HG03354 (cell line): ENCODE results near the gene FCGR2B.
"Not testable (repeated sequence)": the region's sequence is repeated elsewhere in the genome, so short reads cannot be mapped to it uniquely, and the experiment has no call there.

ENCODE experiments used
- ATAC-seq: cut with Tn5 transposase; IDR thresholded peaks from one replicate; pipeline ENCODE4 v1.9.1; 2021; ENCODE audit warnings: mild to moderate bottlenecking; ENCODE audit not compliant: unreplicated experiment, poor library complexity, severe bottlenecking

Gene FCGR2B

DNA sequence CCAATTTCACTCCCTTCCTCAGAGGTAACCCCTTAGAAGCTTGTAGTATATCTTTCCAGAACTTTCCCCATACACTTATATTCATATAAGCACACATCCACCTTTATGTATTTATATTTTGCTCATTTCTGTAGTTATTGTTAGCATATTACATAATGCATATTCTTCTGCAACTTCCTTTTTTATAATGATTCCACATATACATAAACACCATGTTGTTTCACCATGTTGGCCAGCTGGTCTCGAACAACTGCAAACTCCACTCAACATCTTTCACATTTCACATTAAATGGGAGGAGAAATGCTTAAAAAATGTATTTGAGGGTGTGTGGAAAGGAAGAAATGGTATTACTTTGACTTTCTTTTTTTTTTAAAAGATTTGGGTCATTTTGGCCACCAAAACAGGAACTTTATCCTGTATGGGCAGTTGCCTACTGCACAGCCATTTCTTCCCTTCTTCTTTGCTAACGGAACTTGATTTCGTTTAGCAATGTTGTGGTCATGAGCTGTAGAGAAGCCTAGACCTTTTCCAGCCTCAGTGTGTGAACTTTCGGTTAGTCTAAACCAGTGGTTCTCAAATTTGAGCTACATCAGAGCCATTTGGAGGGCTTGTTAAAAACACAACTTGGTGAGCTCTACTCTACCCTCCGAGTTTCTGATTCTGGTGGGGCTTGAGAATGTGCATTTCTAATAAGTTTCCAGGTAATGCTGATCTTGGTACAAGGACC lies 19.3 kb upstream of the FCGR2B start:
- ATAC-seq, result not testable (repeated sequence)

- not testable (repeated sequence) for ATAC-seq
Measured at GRCh38 chr1:161644855-161645254, 18.1 kb upstream of the FCGR2B start.

DNA sequence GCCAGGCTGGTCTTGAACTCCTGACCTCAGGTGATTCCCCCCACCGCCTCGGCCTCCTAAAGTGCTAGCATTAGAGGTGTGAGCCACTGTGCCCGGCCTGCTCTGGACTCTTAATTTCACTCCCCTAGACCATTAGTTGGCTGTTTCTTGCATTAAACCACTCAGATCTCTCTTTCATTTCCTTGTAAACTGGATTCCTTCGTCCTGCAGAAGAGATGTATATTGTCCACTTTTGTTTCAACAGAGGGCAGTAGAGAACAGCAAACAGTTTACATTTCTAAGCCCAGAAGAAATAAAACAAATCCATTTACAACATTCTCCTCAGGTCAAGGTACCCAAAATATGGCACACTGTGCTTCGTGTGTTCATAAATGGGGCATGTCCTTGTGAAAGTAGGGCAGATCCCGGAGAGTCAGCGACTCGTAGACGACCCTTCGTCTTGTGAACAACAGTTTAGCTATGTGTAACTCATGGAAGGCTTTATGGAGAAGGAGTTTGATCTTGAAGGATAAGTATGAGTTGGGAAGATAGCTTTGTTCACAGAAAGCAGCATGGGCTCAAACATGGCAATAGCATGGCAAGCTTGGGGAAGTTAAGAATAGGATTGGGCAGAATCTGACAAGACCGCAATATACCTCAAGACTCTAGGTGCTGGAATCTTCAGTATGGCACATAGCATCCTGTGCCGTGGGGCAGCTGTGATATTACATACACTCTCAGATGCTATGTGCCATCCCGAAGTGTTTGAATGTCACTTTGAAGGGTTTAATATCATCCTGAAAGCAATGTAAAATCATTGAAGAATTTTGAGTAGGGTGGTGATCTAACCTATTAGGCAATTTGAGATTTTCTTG lies 15.2 kb upstream of the FCGR2B start:
- not testable (repeated sequence) for ATAC-seq

GRCh38 chr1:161653541-161653940 lies 9.4 kb upstream of the FCGR2B start:
- ATAC-seq, result not testable (repeated sequence)

GRCh38 chr1:161653971-161654370 lies 9.0 kb upstream of the FCGR2B start:
- ATAC-seq, result not testable (repeated sequence)

- not testable (repeated sequence) for ATAC-seq
Measured at GRCh38 chr1:161658524-161658923, 4.4 kb upstream of the FCGR2B start.

DNA sequence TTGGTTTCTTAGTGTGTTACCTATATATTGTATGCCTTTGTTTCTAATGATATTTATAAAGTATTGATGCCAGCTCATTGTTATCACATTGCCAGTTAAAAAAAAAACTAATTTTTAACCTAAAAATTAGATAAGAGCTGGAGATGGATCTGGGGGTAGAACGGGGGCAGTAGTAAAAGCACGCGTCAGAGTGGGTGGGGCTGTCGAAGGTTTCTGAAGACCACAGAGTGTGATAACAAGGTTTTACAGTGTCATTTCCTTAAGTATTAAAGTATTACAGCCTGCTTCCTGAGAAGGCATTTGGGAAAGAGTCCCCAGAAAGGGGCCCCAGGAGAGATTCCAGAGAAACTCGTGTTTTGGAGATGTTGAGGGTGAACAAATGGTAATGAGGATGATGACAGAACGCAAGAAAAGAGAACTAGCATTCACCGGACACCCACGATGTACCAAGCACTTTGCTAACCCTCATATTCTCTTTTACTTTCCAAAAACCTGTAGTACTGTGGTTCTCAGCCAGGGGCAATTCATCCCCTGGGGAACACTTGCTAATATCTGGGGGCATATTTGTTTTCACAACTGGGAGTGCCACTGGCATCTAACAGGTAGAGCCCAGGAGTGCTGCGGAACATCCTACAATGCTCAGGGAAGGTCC lies 1.2 kb upstream of the FCGR2B start:
- ATAC-seq, result not testable (repeated sequence)

DNA sequence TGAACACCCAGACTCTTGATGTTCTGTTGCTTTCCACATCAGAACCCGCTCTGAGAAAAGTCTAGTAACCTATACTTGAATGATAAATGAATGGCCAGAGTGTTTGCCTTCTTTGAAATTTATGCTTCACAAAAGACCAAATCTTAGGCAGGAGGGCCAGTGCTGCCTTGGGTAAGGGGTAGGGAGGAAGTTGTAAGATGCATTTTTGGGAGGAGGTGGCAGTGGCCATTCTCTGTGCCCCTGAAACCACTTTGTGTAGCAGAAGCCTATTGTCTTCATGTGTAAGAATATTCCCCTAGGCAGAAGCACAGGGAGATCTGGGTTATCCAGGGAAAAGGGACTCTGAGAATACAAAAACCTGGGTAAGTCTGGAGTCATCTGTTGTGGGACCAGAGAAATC lies 626 bp downstream of the FCGR2B start:
- not testable (repeated sequence) for ATAC-seq

DNA sequence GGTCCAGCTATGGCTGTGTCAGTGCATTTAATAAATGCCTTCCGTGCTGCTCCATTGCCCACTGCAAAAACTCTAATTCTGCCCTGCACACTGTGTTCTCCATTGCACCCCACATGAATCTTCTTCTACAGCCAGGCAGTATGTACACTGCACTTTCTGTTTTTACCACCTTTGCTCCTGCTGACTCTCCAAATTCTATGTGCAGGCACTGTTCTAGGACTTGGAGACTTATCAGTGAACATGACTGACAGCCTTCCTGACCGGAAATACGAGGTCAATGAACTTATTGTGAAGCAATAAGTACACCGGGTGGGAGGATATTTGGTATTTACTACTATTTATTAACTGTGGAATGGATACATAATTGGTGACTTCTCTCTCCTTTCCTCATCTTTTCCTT lies 1.7 kb downstream of the FCGR2B start:
- ATAC-seq, result not testable (repeated sequence)

DNA sequence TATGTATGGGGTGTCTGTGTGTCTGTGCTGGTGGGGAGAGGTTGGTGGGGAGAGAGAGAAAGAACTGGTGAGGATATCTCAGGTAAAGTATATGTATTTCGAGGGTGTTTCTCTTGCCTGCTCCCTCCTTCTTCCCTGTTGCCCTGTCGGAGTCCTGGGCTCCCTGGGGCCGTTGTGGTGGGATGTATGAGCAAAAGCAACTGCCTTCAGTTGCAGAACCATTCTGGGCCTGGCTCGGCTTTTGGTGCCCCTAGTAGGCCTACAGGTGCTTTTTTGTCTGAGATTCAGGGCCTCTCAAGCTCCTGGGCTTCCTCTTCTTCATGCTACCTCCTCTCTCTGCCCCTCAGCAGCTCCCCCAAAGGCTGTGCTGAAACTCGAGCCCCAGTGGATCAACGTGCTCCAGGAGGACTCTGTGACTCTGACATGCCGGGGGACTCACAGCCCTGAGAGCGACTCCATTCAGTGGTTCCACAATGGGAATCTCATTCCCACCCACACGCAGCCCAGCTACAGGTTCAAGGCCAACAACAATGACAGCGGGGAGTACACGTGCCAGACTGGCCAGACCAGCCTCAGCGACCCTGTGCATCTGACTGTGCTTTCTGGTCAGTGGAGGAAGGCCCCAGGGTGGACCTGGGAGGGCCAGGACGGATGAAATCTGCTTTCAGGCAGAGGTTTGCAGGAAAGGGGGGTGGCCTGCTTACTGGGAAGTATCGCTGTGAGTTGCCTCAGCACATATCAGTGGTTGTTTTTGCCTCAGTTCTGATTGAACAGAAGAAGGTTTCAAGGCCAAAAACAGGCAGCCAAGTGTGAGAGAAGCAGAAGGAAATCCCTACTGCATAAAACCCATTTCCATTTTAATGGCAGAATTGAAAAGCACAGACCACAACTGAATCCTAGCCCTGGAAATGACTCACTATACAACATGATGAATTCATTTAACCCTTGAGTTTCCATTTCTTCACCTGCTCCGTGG lies 8.4 kb downstream of the FCGR2B start:
- ATAC-seq, result not testable (repeated sequence)

DNA sequence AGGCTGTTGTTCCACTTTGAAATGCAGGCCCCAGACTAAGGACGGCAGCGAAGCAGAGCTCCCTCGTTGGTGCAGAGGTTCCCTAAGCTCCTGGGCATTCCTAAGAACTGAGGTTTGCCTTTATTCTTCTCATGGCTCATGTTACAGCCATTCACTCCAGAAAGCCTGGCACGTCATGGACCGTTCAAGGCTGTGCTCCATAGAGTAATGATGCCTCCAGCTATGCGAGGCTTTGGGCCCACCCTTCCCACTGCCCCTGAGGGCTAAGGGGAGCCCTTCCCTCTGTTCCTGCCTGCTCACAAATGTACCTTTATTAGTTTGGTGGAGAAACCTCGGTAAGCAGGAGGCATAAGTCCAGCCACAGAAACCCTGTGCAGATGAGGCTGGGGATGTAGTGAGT lies 10.5 kb downstream of the FCGR2B start:
- ATAC-seq, result not testable (repeated sequence)

DNA sequence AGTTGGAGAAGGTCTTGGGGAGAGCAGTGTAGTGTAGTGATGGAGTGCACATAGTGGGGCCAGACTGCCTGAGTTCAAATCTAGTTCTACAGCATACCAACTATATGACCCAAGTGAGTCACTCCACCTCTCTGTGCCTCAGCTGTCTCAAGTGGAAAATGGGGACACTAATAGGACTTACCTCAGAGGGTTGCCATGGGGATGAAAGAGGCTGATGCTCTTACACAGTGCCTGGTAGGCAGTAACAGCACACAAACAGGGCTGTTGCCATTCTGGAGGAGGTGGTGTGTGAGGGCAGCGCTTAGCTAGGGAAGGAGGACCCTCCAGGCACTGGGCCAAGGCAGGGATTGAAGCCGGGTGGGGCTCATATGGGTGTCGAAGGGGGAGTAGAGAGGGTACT lies 11.5 kb downstream of the FCGR2B start:
- ATAC-seq, result not testable (repeated sequence)

- ATAC-seq, result not testable (repeated sequence)
Measured at GRCh38 chr1:161674908-161675307, 12.0 kb downstream of the FCGR2B start.

- no peak for ATAC-seq
Measured at GRCh38 chr1:161676441-161676840, 13.5 kb downstream of the FCGR2B start.

GRCh38 chr1:161676958-161677689 lies 14.2 kb downstream of the FCGR2B start:
- no peak for ATAC-seq

DNA sequence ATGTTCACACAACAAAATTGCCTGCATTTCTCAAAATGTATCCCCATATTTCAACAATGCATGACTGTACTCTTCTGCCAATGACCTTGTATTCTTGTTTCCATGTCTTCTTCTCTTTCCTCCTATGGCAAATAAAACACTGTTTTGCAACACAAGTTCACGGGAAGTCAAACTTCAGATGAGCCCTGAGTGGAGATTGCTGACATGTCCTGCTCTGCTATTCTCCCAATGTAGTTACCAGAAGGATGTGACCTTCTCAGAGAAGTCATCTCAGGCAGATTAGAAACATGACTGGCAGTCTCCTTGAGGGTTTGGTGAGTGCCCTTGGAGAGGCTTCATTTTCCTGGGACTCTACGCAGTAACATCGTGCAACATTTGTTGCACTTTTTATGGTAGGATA lies 15.6 kb downstream of the FCGR2B start:
- ATAC-seq, result no peak

DNA sequence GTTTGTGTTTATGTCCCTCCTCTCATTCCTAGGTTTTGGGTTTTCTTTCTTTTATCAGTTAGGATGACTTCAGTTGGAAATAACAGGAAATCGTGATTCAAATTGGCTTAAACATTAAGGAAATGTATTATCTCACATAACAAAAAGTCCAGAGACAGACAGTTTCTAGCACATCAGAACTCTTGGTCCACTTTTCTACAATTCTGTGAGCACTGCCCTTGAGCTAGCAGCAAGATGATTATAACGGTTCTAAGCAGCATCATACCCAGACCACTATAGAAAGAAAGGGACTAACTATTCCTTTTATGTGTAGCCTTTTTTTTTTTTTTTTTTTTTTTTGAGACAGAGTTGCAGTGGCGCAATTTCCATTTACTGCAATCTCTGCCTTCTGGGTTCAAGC lies 18.9 kb downstream of the FCGR2B start:
- no peak for ATAC-seq

- ATAC-seq, result no peak
Measured at GRCh38 chr1:161688946-161689345, 26.0 kb downstream of the FCGR2B start.

GRCh38 chr1:161691846-161692245 lies 28.9 kb downstream of the FCGR2B start:
- ATAC-seq, result no peak
